Measurements from ENCODE around the gene GNG4.
A peak's percentile ranks its signal among the peaks of the same experiment; 100 is the strongest.

Gene GNG4

GRCh38 chr1:235649368-235650163, at the start of gene GNG4:
TSS of gene GNG4 (minus strand) at chr1:235649784. CDS start at chr1:235583838, 65,946 bp downstream.
- peak; percentile 67 for DNase-seq

GRCh38 chr1:235697508-235697907, 47.9 kb upstream of the GNG4 start:
- no peak for DNase-seq

GRCh38 chr1:235689356-235689755, 39.8 kb upstream of the GNG4 start:
- no peak for DNase-seq

- no peak for DNase-seq
These were observed 38.5 kb upstream of the GNG4 start for GRCh38 chr1:235688096-235688495.

- DNase-seq = no peak
These were observed 34.1 kb upstream of the GNG4 start for GRCh38 chr1:235683653-235684052.

GRCh38 chr1:235682216-235682615, 32.6 kb upstream of the GNG4 start:
- DNase-seq = no peak

- DNase-seq = no peak
These were observed 30.1 kb upstream of the GNG4 start for GRCh38 chr1:235679644-235680043.

GRCh38 chr1:235679005-235679404, 29.4 kb upstream of the GNG4 start:
- no peak for DNase-seq

- DNase-seq = no peak
These were observed 25.7 kb upstream of the GNG4 start for GRCh38 chr1:235675152-235675890.

GRCh38 chr1:235673981-235674380, 24.4 kb upstream of the GNG4 start:
- no peak for DNase-seq

- DNase-seq = no peak
These were observed 22.4 kb upstream of the GNG4 start for GRCh38 chr1:235671992-235672391.

GRCh38 chr1:235670157-235670776, 20.7 kb upstream of the GNG4 start:
- no peak for DNase-seq

GRCh38 chr1:235669277-235669676, 19.7 kb upstream of the GNG4 start:
- no peak for DNase-seq

GRCh38 chr1:235663628-235664027, 14.0 kb upstream of the GNG4 start:
- no peak for DNase-seq

GRCh38 chr1:235661568-235661967, 12.0 kb upstream of the GNG4 start:
- no peak for DNase-seq

GRCh38 chr1:235659186-235659771, 9.7 kb upstream of the GNG4 start:
- DNase-seq = no peak

GRCh38 chr1:235657747-235658526, 8.4 kb upstream of the GNG4 start:
- no peak for DNase-seq

- DNase-seq = no peak
These were observed 7.7 kb upstream of the GNG4 start for GRCh38 chr1:235657269-235657668.

GRCh38 chr1:235652364-235652763, 2.8 kb upstream of the GNG4 start:
- DNase-seq = no peak

GRCh38 chr1:235651170-235651806, 1.7 kb upstream of the GNG4 start:
- DNase-seq = no peak

- DNase-seq = peak; percentile 52
These were observed 971 bp upstream of the GNG4 start for GRCh38 chr1:235650341-235651169.
